NCI-H446 treated with DMSO at 0.1 percent for 48 hours (cell line): ENCODE data around the gene GRIA3.

Experiments used
- DNase-seq: peaks from one replicate; lab custom pipeline; 2025; lab: John Stamatoyannopoulos, UW

GRIA3 gene

GRCh38 chrX:123193101-123193500 is 9.0 kb downstream of the GRIA3 start:
- no peak for DNase-seq

DNA sequence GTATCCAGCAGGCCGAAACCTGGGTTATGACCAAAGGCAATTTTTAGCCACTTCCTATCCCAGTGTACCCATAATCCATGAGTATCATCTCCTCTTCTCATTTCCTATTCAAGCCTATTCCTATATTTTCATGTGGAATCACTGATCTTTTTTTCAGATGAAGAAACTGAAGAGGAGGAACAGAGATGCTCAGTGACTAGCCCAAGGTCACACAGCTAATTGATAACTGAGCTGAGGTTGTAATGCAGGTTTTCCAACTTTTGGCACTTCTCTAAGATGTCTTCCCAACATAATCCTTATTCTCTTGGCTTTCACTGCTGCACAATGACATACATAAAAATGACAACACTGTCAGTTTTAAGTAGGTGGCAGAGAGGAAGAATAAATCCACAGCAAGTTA is 15.3 kb downstream of the GRIA3 start:
- DNase-seq: no peak

DNA sequence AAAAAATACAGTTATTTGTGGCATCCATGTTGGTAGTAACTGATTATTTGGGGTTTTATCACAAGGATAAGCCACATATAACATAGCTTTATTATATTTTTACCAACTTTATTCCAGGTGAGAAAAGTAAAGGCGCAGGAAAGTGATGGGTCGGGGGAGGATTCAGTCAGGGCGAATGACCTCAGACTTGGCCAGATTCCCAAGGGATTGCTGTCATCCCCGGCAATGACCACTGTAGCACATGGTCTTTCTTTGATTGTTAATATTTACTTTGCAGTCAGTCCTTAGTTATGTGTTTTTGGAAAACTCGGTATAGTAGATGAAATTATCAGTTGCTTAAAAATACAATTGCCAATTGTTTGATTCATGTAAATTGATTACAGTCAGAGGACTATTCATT is 17.6 kb downstream of the GRIA3 start:
- DNase-seq: no peak

DNA sequence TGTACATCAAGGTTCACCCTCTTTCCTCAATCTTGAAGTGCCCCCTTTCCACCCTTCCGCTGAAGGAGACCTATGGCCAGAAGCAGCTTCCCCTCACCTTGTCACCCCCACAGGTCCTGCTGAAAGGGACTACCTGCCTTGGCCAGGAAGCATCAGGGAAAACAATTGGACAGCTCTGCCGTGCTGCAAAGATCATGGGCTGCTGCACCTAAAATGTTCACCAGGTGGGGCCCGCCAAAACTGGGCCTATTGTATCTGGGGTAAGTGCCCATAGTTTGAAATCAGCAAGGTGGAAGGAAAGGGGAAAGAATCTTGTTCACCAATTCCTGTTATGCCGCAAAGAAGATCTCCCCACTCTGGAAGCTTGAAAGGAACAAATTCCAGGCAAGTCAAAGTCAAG is 18.4 kb downstream of the GRIA3 start:
- DNase-seq: no peak

GRCh38 chrX:123203772-123204171 is 19.7 kb downstream of the GRIA3 start:
- DNase-seq: no peak

DNA sequence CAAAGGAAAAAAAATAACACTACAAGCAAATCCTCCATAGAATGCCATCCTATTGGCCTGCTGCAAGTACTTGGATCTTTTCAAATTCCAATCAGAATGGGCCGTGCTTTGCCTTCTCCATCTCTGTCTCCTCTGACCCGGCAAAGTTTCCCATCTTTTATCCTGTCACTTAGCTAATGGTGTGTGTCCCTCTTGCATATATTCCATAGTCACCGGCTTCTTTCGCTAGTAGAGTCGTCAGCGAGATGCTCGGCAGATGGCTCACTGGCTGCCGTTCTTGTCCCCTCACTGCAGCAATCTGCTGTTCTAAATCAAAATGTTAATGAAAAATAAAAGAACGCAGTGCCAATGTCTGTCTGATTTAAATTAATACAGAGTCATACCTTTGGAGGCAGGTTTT is 22.1 kb downstream of the GRIA3 start:
- DNase-seq: no peak

DNA sequence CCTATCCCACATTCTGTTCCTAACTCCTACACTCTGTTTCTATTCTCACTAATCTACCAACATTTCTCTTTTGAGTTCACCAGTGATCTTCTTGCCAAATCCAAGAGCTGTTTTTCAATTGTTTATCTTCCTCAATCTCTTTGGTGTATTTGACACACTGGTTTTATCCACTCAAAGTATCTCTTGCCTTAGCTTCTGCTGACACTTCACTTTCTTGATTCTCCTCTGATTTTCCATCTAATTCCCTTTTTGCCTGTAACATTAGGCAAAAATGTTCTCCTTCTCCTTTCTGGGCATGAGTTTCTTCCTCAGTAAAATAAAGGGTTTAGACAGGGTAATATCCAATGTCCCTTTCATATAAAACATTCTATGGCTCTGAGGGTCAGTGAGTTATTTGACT is 26.2 kb downstream of the GRIA3 start:
- no peak for DNase-seq

DNA sequence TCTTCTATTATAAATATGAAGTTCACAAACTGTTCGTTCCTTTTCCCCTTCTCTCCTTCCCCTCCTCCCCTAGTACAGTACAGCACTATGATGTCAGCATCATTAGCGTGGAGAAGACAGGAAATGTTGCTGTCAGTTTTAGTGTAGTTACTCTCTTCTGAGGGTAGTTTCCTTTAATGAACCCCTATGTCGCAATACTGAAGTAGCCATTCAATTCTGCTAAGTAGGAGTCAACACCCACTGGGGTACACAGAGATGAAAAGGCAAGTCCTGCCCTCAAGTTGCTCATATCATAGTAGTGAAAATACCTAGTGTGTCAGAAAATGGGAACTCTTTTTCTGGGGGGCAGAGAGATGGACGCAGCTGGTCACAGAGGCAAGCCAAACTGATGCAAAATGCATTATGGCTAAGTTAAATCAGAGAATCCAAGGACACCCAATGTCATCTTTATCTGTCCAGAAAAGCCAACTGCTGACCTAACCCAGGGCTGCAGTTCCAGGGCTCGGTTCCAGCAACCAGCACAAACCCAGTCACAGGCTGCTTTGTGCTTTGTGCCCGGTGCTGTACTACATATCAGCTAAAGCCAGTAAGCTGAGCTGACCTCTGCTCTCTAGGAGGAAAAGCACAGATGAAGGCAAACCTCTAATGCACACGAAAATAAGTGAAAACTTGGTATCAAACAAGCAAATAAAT is 31.5 kb downstream of the GRIA3 start:
- no peak for DNase-seq

DNA sequence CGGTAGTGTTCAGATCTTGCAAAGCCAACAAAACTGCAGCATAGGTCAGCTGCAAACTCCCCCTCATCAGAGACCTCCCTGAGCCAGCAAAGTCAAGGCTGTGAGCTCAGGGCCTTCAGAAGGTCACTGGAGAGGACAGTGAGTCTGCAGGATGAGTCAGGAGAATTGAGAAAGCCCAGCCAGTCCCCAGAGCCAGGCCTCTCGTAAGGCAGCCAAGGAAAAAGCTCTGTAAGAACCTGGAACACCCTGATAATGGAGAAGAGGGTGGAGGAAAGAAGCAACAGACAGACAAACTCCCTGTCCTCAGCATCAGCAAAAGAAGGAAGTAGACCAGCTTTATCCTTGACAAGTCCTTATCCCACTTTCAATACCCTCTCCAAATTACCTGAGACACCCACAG is 33.0 kb downstream of the GRIA3 start:
- no peak for DNase-seq

DNA sequence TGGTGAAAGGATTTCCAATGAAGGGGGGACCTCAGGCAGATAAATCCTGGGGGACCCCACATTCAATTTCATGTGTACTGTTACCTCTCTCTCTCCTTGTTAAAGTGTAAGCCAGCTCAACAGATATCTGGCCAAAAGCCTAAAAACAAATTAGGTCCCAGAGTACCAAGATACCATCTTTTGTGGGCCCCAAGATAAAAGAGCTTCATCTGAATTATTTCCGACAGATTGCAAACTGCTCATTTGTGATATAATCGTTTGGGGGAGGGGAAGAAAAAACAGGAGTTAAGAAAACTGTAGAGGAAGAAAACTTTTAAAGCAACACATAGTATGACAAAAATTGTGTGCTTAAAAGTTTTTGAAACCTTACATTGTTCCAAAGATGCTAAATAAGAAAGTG is 33.6 kb downstream of the GRIA3 start:
- no peak for DNase-seq

GRCh38 chrX:123219916-123220315 is 35.8 kb downstream of the GRIA3 start:
- no peak for DNase-seq

DNA sequence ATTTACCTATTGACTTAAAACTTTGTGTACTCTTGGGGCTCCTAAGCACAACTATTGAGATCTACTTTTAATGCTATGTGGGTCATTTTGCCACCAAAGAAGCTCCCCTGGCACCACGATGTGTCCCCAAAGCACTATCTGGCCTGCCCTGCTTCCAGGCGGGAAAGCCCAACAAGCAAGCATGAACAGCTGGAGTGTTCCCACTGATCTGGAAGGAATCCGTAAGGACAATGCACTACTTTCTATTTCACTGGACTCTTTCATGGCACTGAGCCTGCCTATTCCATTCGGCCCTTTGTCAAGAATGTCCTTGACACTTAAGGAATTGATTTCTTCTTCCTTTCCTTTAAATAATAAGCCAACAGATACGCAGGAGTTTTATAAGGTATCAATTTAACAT is 38.8 kb downstream of the GRIA3 start:
- no peak for DNase-seq

- DNase-seq: no peak
Observed at GRCh38 chrX:123223409-123223808, 39.3 kb downstream of the GRIA3 start.

- no peak for DNase-seq
Observed at GRCh38 chrX:123223859-123224258, 39.8 kb downstream of the GRIA3 start.

DNA sequence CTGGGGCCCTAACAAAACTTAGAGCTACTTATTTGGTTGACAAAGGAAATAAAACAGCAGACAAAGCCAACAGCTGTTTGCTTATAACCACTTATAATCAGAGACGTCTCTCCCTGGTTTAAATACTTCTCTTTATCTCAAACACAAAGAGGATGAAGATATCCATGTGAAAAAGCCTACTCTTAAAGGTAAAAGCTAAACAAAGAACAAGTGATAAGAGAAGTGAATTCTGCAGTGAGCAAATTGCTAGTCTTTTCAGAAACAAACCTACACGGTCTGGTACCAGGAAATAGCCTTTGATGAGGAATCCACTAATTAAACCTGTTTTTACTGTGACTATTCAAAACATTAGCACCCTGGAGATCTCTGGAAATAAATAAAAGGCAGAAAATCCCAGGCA is 46.7 kb downstream of the GRIA3 start:
- no peak for DNase-seq

GRCh38 chrX:123236859-123237258 is 52.8 kb downstream of the GRIA3 start:
- no peak for DNase-seq

DNA sequence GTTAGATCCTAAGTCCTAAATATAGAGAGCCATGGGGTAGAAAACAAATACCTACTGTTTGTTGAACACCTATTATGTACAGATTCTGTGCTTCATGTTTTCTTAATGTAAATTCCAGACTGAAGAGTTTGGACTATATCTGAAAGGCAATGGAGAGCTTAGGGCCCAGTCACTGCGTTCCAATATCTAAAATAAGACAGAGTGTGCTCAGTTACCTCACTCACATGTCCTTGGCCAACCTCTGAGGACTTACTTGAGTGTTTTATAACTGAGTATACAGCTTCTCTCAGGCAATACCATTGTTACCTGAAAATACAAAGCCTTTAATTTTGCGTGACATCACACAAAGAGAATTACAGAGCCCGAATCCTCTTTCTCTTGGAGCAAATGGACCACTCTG is 53.2 kb downstream of the GRIA3 start:
- DNase-seq: no peak

- DNase-seq: no peak
Observed at GRCh38 chrX:123254457-123254856, 70.4 kb downstream of the GRIA3 start.

DNA sequence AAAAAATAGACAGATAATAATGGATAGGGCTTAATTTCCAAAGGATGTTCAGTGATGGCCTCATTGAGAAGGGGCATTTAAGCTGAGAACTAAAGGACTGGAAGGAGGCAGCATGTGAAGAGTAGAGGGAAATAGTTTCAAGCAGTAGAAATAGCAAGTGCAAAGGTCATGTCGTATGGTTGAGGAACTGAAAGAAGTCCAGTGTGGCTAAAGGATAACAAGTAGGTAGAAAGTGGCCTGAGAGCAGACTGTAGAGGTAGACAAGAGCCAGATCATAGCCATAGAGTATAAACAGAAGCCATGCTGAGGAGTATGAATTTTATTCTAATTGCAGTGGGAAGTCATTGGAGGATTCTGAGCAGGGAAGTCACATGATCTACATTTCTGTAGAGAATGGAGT is 72.3 kb downstream of the GRIA3 start:
- DNase-seq: no peak

GRCh38 chrX:123260920-123261418 is 76.9 kb downstream of the GRIA3 start:
- DNase-seq: no peak

- no peak for DNase-seq
Observed at GRCh38 chrX:123263270-123263669, 79.2 kb downstream of the GRIA3 start.

- no peak for DNase-seq
Observed at GRCh38 chrX:123263747-123264146, 79.7 kb downstream of the GRIA3 start.

- DNase-seq: no peak
Observed at GRCh38 chrX:123267220-123267619, 83.1 kb downstream of the GRIA3 start.

GRCh38 chrX:123271902-123272301 is 87.8 kb downstream of the GRIA3 start:
- no peak for DNase-seq
